ENCODE measurements around the gene GRIK4. TPM values are rescaled to one million over a fixed set of nuclear protein-coding genes. Genes with fewer than 3 reads are reported as not detected.

Gene GRIK4
- total and polyA plus RNA-seq, 8 donors = 0.02 TPM; not detected in 7

DNA sequence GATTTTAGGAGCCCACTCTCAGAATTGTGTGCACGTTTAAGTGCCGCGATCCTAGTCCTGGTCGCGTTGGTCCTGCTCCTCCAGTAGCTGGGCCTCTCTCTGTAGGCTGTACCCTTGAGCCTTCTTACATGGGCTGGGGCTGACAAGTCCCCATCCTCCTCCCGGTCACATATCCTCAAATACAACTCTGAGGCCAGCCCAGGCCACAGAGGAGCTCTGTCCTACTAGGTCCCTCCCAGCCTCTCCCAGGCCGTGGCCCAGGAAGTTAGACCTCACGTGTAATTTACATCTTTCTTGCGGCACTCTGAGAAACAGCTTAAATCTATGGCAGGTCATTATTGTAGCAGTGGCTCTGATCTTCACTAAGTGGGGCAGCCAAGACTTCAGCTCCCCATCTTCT is 305.2 kb downstream of the GRIK4 start:
- Histone ChIP-seq H3K36me3 (no peaks in the 10 kb centered on the region), H3K9me3 (no peaks in the 10 kb centered on the region), H3K27me3 (peaks cover 0 to 3% (median 0%) of the 10 kb centered on the region in 4 donors), H3K4me3 (no peak overlapping the region), H3K27ac (no peak overlapping the region), H3K4me1 (no peaks in the 10 kb centered on the region)
- FAIRE-seq (no peak), DNase-seq (no peak), ATAC-seq (no peak)
- TF ChIP-seq, protein P1, sequence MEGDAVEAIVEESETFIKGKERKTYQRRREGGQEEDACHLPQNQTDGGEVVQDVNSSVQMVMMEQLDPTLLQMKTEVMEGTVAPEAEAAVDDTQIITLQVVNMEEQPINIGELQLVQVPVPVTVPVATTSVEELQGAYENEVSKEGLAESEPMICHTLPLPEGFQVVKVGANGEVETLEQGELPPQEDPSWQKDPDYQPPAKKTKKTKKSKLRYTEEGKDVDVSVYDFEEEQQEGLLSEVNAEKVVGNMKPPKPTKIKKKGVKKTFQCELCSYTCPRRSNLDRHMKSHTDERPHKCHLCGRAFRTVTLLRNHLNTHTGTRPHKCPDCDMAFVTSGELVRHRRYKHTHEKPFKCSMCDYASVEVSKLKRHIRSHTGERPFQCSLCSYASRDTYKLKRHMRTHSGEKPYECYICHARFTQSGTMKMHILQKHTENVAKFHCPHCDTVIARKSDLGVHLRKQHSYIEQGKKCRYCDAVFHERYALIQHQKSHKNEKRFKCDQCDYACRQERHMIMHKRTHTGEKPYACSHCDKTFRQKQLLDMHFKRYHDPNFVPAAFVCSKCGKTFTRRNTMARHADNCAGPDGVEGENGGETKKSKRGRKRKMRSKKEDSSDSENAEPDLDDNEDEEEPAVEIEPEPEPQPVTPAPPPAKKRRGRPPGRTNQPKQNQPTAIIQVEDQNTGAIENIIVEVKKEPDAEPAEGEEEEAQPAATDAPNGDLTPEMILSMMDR (IDR thresholded peaks at IDR 0.05) = no peak
- 74 to 83% methylated on average over 9 of the region's 9 CpGs for WGBS, 2 donors
- intact Hi-C loops (cut with DNase I) = no loop called here

DNA sequence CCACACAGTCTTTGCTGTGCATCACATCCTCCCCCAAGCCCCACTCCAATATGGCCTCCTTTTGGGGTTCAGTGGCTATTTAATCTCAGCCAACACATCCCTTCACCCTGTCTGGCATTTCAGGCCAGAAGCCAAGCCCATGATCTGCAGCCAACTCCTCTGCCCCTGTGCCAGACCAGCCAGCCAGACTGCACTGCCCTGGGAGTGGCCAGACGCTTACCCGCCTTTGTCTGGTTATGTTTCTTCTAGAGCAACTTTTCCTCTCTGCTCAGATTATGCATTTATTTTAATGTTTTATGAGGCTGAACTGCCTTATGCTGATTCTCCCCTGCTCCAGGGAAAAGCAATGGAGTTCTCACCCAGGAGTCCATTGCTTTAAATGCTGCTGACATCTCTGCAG is 305.6 kb downstream of the GRIK4 start:
- intact Hi-C loops (cut with DNase I) = no loop called here
- FAIRE-seq (no peak), ATAC-seq (peak in 1 of 4 donors; percentile 51), DNase-seq (no peak)
- Histone ChIP-seq H3K27ac (no peak overlapping the region), H3K36me3 (no peaks in the 10 kb centered on the region), H3K9me3 (no peaks in the 10 kb centered on the region), H3K4me1 (no peaks in the 10 kb centered on the region), H3K27me3 (peaks cover 0 to 3% (median 0%) of the 10 kb centered on the region in 4 donors), H3K4me3 (no peak overlapping the region)
- 52 to 53% methylated on average over 2 of the region's 2 CpGs for WGBS, 2 donors
- TF ChIP-seq, protein P1 (IDR thresholded peaks at IDR 0.05) = no peak

DNA sequence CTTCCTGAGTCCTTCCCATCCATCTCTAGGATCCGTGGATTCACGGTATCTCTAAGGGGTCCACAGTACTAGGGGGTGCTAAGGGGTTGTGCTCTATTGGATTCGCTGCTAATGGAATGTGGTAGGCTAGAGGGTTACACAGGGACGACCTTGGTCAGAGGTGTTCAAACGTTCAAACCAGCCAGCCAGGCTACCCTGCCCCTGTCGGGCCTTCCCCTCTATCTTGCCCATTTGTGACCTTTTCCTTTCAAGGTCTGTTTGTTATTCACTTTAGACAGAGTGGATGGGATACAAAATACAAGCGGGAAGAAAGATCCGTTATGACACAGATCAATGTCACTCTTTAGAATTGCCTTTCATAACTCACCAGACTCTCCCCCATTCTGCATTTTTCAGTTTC is 306.5 kb downstream of the GRIK4 start:
- ATAC-seq = no peak
- no peaks in the 10 kb centered on the region for H3K4me1 ChIP-seq
- peaks cover 0 to 3% (median 0%) of the 10 kb centered on the region in 4 donors for H3K27me3 ChIP-seq
- no peak overlapping the region for H3K4me3 ChIP-seq
- H3K27ac ChIP-seq = no peak overlapping the region
- 29 to 37% methylated on average over 8 of the region's 8 CpGs for WGBS, 2 donors
- FAIRE-seq = no peak
- TF ChIP-seq, protein P1 (IDR thresholded peaks at IDR 0.05) = no peak
- no peaks in the 10 kb centered on the region for H3K36me3 ChIP-seq
- H3K9me3 ChIP-seq = no peaks in the 10 kb centered on the region
- intact Hi-C loops (cut with DNase I) = no loop called here
- no peak for DNase-seq

DNA sequence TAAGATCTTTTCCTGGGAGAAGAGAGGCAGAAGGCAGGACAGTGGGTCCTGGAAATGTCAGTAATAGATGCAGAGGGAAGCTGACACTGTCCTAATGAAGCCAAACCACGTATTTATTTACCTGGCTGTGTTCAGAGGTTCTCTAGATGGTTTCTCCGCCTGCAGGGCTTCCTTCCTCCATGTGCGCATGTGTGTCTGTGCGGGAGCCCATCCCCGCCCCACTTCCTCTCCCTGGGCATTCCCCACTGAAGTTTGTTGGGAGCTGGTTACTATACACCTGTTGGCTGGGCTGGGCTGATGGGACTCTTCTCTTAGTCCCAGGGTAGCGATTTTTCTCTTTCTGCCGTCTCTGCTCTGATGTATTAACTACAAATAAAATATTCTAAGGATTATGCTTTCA is 307.5 kb downstream of the GRIK4 start:
- H3K27ac ChIP-seq = no peak overlapping the region
- H3K27me3 ChIP-seq = peaks cover 0 to 3% (median 0%) of the 10 kb centered on the region in 4 donors
- TF ChIP-seq, protein P1 (IDR thresholded peaks at IDR 0.05) = no peak
- ATAC-seq (peak in 1 of 4 donors; percentile 48), FAIRE-seq (no peak), DNase-seq (no peak)
- H3K9me3 ChIP-seq = no peaks in the 10 kb centered on the region
- no peaks in the 10 kb centered on the region for H3K36me3 ChIP-seq
- intact Hi-C loops (cut with DNase I) = no loop called here
- H3K4me3 ChIP-seq = no peak overlapping the region
- H3K4me1 ChIP-seq = no peaks in the 10 kb centered on the region
- WGBS, 2 donors = 26 to 48% methylated on average over 7 of the region's 7 CpGs

DNA sequence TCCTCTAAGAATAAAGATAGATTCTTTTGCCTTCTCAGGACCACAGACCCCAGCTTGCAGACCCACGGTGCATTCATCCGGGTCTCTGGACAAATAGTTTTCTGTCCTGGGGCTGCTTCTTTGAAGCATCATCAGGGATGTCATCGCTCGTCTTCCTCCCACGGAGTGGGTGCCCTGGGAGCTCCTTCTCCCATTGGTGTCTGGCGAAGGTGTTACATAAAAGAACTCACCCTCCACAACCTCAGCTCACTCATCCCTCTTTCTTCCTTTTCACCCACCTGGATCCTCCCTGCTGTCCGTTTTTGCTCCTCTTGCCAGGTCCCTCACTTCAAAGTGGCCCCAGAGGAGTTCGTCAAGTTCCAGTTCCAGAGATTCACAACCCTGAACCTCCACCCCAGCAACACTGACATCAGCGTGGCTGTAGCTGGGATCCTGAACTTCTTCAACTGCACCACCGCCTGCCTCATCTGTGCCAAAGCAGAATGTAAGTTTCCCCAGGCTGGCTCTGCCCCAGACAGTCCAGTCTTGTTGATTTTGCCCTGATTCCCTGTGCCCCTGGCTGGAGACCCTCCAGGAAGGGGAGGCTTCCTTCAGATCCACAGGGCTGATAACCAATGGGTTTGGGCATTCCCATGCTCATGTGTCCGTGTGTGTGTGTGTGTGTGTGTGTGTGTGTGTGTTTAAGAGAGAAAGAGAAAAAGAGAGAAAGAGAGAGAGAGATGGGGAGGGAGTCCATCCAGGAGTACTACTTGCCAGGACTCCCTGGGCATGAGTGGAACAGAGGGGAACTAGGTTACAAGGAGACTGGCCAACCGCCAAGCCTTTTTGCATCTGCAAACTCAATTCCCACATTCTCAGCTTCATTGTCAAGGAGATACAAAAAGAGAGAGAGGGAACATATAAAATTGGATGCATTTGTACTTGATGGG is 308.2 kb downstream of the GRIK4 start:
- WGBS, 2 donors = 48 to 65% methylated on average over 12 of the region's 12 CpGs
- H3K9me3 ChIP-seq = no peaks in the 10 kb centered on the region
- no peaks in the 10 kb centered on the region for H3K36me3 ChIP-seq
- no peak overlapping the region for H3K4me3 ChIP-seq
- TF ChIP-seq, protein P1 (IDR thresholded peaks at IDR 0.05) = no peak
- FAIRE-seq (no peak), ATAC-seq (no peak), DNase-seq (no peak)
- peaks cover 0 to 3% (median 0%) of the 10 kb centered on the region in 4 donors for H3K27me3 ChIP-seq
- intact Hi-C loops (cut with DNase I) = no loop called here
- no peak overlapping the region for H3K27ac ChIP-seq
- H3K4me1 ChIP-seq = no peaks in the 10 kb centered on the region

All from pancreas (tissue), 10 donors.